H1 (cell line): ENCODE measurements around the gene NEO1. TPM values are rescaled to one million over a fixed set of nuclear protein-coding genes. Genes with fewer than 3 reads are reported as not detected.

ENCODE experiments used
- CTCF ChIA-PET: fragments of 300-600 bp; sonication (Branson Sonifier 250); formaldehyde crosslinking; loops from one replicate; lab custom pipeline; 2021; ENCODE audit not compliant: partially characterized antibody; lab: Charles Lee
- POLR2A ChIA-PET: fragments of 300-600 bp; sonication (Branson Sonifier 250); formaldehyde crosslinking; loops from one replicate; lab custom pipeline; 2021; ENCODE audit warnings: inconsistent platforms; ENCODE audit not compliant: partially characterized antibody; lab: Charles Lee
- DNase-seq, 2 experiments: peaks; one replicate each; pipeline versions ENCODE4 v3.0.0 to v3.0.0-alpha.2; 2010 to 2022; ENCODE audit warnings: low spot score in 2 of 2, low read depth in 1 of 2, mixed read lengths in 1 of 2
- FAIRE-seq: peaks from 2 replicates; lab custom pipeline; 2011; peaks lifted over from hg19 to GRCh38; lab: Jason Lieb, UNC
- H2AFZ ChIP-seq: 2 replicates; pipeline ENCODE4 v1.8.1; 2012; ENCODE audit warnings: low read length, inconsistent platforms
- H2AK5ac ChIP-seq: 2 replicates; pipeline ENCODE4 v1.6.1; 2013; ENCODE audit warnings: low read depth, low read length
- H2BK120ac ChIP-seq: replicated peaks from 2 replicates; pipeline ENCODE3; 2013; ENCODE audit warnings: low read depth, low read length, inconsistent platforms
- H2BK12ac ChIP-seq: 2 replicates; pipeline ENCODE4 v1.6.1; 2013; ENCODE audit warnings: low read depth, low read length
- H2BK15ac ChIP-seq: 2 replicates; pipeline ENCODE4 v1.6.1; 2013; ENCODE audit warnings: low read length
- H2BK20ac ChIP-seq: 2 replicates; pipeline ENCODE4 v1.6.1; 2013; ENCODE audit warnings: low read length
- H2BK5ac ChIP-seq: 2 replicates; pipeline ENCODE4 v1.6.1; 2013; ENCODE audit warnings: low read depth, low read length
- H3K14ac ChIP-seq: 2 replicates; pipeline ENCODE4 v1.6.1; 2013; ENCODE audit warnings: inconsistent platforms; ENCODE audit not compliant: insufficient read length
- H3K18ac ChIP-seq: 2 replicates; pipeline ENCODE4 v1.6.1; 2013; ENCODE audit warnings: low read length; ENCODE audit errors: extremely low read depth
- H3K23ac ChIP-seq: 2 replicates; pipeline ENCODE4 v1.6.1; 2013; ENCODE audit warnings: inconsistent platforms; ENCODE audit not compliant: insufficient read length
- H3K23me2 ChIP-seq: 2 replicates; pipeline ENCODE4 v1.6.1; 2013; ENCODE audit warnings: low read depth, low read length
- H3K27ac ChIP-seq: 2 replicates; pipeline ENCODE4 v1.6.1; 2011; ENCODE audit warnings: low read depth, low read length, inconsistent platforms
- H3K27me3 ChIP-seq, 4 experiments: replicated peaks in 1 of 4; 1 replicate in 1 of 4; 2 replicates in 3 of 4; pipeline versions ENCODE4 v1.6.1 to v1.8.1; 2011 to 2013; ENCODE audit warnings: low read length in 3 of 4, mild to moderate bottlenecking in 3 of 4, inconsistent platforms in 2 of 4, mixed read lengths in 2 of 4, moderate library complexity in 1 of 4; ENCODE audit not compliant: control insufficient read depth in 3 of 4, insufficient read depth in 3 of 4; ENCODE audit errors: extremely low read depth in 1 of 4
- H3K36me3 ChIP-seq, 4 experiments: 2 replicates each; pipeline versions ENCODE4 v1.6.1 to v1.8.1; 2011 to 2013; ENCODE audit warnings: mild to moderate bottlenecking in 4 of 4, low read length in 3 of 4, moderate library complexity in 2 of 4, control low read depth in 1 of 4, inconsistent platforms in 1 of 4; ENCODE audit not compliant: insufficient read depth in 4 of 4, control insufficient read depth in 2 of 4
- H3K4ac ChIP-seq: replicated peaks from 2 replicates; pipeline ENCODE3; 2013; ENCODE audit warnings: low read length, low read depth, mixed read lengths, inconsistent platforms; ENCODE audit not compliant: insufficient read length
- H3K4me1 ChIP-seq, 4 experiments: replicated peaks in 1 of 4; 1 replicate in 1 of 4; 2 replicates in 3 of 4; pipeline versions ENCODE4 v1.6.1 to v1.8.1; 2011 to 2013; ENCODE audit warnings: low read length in 3 of 4, inconsistent platforms in 2 of 4, mixed read lengths in 1 of 4; ENCODE audit not compliant: insufficient read depth in 4 of 4, control insufficient read depth in 3 of 4
- H3K4me2 ChIP-seq, 2 experiments: 2 replicates each; pipeline versions ENCODE4 v1.6.1 to v1.8.1; 2011 to 2013; ENCODE audit warnings: low read depth in 2 of 2, low read length in 2 of 2, control low read depth in 1 of 2, inconsistent platforms in 1 of 2, mild to moderate bottlenecking in 1 of 2; ENCODE audit not compliant: insufficient read depth in 1 of 2
- H3K4me3 ChIP-seq, 4 experiments: fragments of 200-600, 300-600 bp in 1 of 4; sonication (generic), shearing (Covaris generic), sonication (Bioruptor Twin) in 1 of 4; 2 replicates each; pipeline versions ENCODE4 v1.5.1 to v1.8.1; 2011 to 2016; ENCODE audit warnings: low read length in 4 of 4, low read depth in 3 of 4, control low read depth in 2 of 4, inconsistent platforms in 2 of 4, mild to moderate bottlenecking in 2 of 4, mixed read lengths in 1 of 4, moderate library complexity in 1 of 4; ENCODE audit not compliant: insufficient read depth in 2 of 4; ENCODE audit errors: extremely low read depth in 1 of 4
- H3K56ac ChIP-seq: replicated peaks from 2 replicates; pipeline ENCODE3; 2013; ENCODE audit warnings: low read depth, mild to moderate bottlenecking, mixed read lengths, low read length, inconsistent platforms; ENCODE audit not compliant: insufficient read length
- H3K79me1 ChIP-seq: 2 replicates; pipeline ENCODE4 v1.6.1; 2013; ENCODE audit warnings: low read depth, low read length, control low read depth
- H3K79me2 ChIP-seq, 2 experiments: 2 replicates each; pipeline versions ENCODE4 v1.6.1 to v1.8.1; 2012 to 2013; ENCODE audit warnings: low read length in 2 of 2, mild to moderate bottlenecking in 2 of 2, inconsistent platforms in 1 of 2; ENCODE audit not compliant: insufficient read depth in 2 of 2, control insufficient read depth in 1 of 2
- H3K9ac ChIP-seq, 4 experiments: replicated peaks in 1 of 4; 1 replicate in 1 of 4; 2 replicates in 3 of 4; pipeline versions ENCODE4 v1.6.1 to v1.8.1; 2011 to 2013; ENCODE audit warnings: low read depth in 3 of 4, low read length in 3 of 4, control low read depth in 2 of 4, mild to moderate bottlenecking in 2 of 4, moderate library complexity in 2 of 4, inconsistent platforms in 1 of 4; ENCODE audit errors: extremely low read depth in 1 of 4
- H3K9me3 ChIP-seq, 2 experiments: 2 replicates each; pipeline versions ENCODE4 v1.6.1 to v1.8.1; 2012 to 2013; ENCODE audit warnings: mild to moderate bottlenecking in 2 of 2, moderate library complexity in 2 of 2, control low read depth in 1 of 2, inconsistent platforms in 1 of 2, low read depth in 1 of 2, low read length in 1 of 2, mixed read lengths in 1 of 2; ENCODE audit not compliant: insufficient read depth in 2 of 2
- H4K20me1 ChIP-seq, 2 experiments: replicated peaks in 1 of 2; 2 replicates each; pipeline versions ENCODE3 to v1.8.1; 2011 to 2013; ENCODE audit warnings: inconsistent platforms in 2 of 2, low read length in 2 of 2, mild to moderate bottlenecking in 1 of 2; ENCODE audit not compliant: insufficient read depth in 2 of 2, control insufficient read depth in 1 of 2
- H4K5ac ChIP-seq: 2 replicates; pipeline ENCODE4 v1.6.1; 2013; ENCODE audit warnings: low read length, low read depth, mixed read lengths, inconsistent platforms; ENCODE audit not compliant: insufficient read length
- H4K8ac ChIP-seq: 2 replicates; pipeline ENCODE4 v1.8.0; 2013; ENCODE audit warnings: mild to moderate bottlenecking, moderate library complexity, low read length, inconsistent platforms; ENCODE audit not compliant: insufficient read depth; ENCODE audit errors: extremely low read depth
- H4K91ac ChIP-seq: replicated peaks from 2 replicates; pipeline ENCODE3; 2013; ENCODE audit warnings: low read length, mixed read lengths, inconsistent platforms; ENCODE audit not compliant: insufficient read length
- BCL11A ChIP-seq, 2 experiments: IDR thresholded peaks; one replicate each; pipeline ENCODE4 v1.6.1; 2011; ENCODE audit warnings: low read depth in 2 of 2, low read length in 2 of 2, mild to moderate bottlenecking in 2 of 2
- CREB1 ChIP-seq: IDR thresholded peaks from 2 replicates; pipeline ENCODE4 v1.6.1; 2012; ENCODE audit warnings: inconsistent platforms
- EGR1 ChIP-seq: IDR thresholded peaks from 2 replicates; pipeline ENCODE4 v1.6.1; 2011; ENCODE audit warnings: low read depth, low read length, borderline replicate concordance
- MAFK ChIP-seq: IDR thresholded peaks from 2 replicates; pipeline ENCODE4 v1.6.1; 2012; ENCODE audit warnings: low read depth, mild to moderate bottlenecking, improper control_type of control experiment, low read length
- NRF1 ChIP-seq: IDR thresholded peaks from 2 replicates; pipeline ENCODE4 v1.6.1; 2011; ENCODE audit warnings: mild to moderate bottlenecking, low read depth, low read length, improper control_type of control experiment
- RNF2 ChIP-seq: fragments of 200-900, 300-1000 bp; sonication (generic); IDR thresholded peaks from 2 replicates; pipeline ENCODE4 v1.7.1; 2016; ENCODE audit warnings: borderline replicate concordance, low read depth, mild to moderate bottlenecking, antibody characterized with exemption, low read length; ENCODE audit not compliant: poor library complexity, severe bottlenecking; ENCODE audit errors: missing control alignments
- WGBS, 2 experiments: shearing (Covaris generic) in 1 of 2; methylation state at CpG; one replicate each; pipeline versions ENCODE4 v1.1.6 to v1.1.7; 2013 to 2015; ENCODE audit warnings: low lambda C conversion rate in 2 of 2, mixed read lengths in 2 of 2, inconsistent platforms in 1 of 2, low coverage in 1 of 2, missing lambda C conversion rate in 1 of 2; ENCODE audit not compliant: insufficient replicate concordance in 2 of 2, insufficient coverage in 1 of 2, insufficient read length in 1 of 2; ENCODE audit errors: extremely low coverage in 1 of 2, missing lambda C conversion rate in 1 of 2; 5-methylcytosine and 5-hydroxymethylcytosine counted together
- polyA plus RNA-seq, 7 experiments: library from polyadenylated mRNA; depleted of rRNA in 3 of 7; stranded (reverse) in 5 of 7; unstranded in 2 of 7; fragments of >200 nt in 5 of 7; fragments of 200-250 nt in 2 of 7; gene quantifications; 1 replicate in 5 of 7; 2 replicates in 1 of 7; 4 replicates in 1 of 7; pipeline versions ENCODE4 v1.2.1 to v1.2.3, GENCODE V29; 2011 to 2013; ENCODE audit warnings: missing spikeins in 2 of 7, mixed read lengths in 2 of 7
- total RNA-seq: library from RNA; stranded (reverse); fragmentation: NEBNext Ultra II Directional; extraction: Animal tissue kit (Norgen Biotek cat#: 25700); gene quantifications from 2 replicates; pipeline ENCODE4 v1.2.1, GENCODE V29; 2021

NEO1 gene
- total and polyA plus RNA-seq, 2 of the 8 experiments (the other 6 are each of a cell fraction or from before 2014, with no cell fraction given) = 36.0 to 51.0 TPM

- DNase-seq (no peak), FAIRE-seq (peak; percentile 72)
- ChIA-PET POLR2A (interaction anchor here (0.7 kb wide), 1 partner anchor 256 kb away, joined by 3 read pairs; no protein-coding TSS in a partner anchor), CTCF (no interaction called here)
- H2BK120ac ChIP-seq = no peak overlapping the region
- H3K14ac ChIP-seq = no peak overlapping the region
- no peak overlapping the region for H3K23ac ChIP-seq
- WGBS, 2 experiments = 69% methylated on average over 4 of the region's 4 CpGs; no CpG with 5 or more reads in 1 of the 2 experiments
- H2BK12ac ChIP-seq = no peak overlapping the region
- no peak overlapping the region; a peak in 1 of 4 replicates for H3K4me2 ChIP-seq
- H3K79me2 ChIP-seq = peaks cover 0 to 29% of the 10 kb centered on the region in 2 experiments; a peak in 1 of 4 replicates
- H3K27ac ChIP-seq = no peak overlapping the region
- H4K20me1 ChIP-seq = peaks cover 0 to 2% of the 10 kb centered on the region in 2 experiments
- no peak overlapping the region for H4K5ac ChIP-seq
- H3K56ac ChIP-seq = no peak overlapping the region
- H3K36me3 ChIP-seq = no peaks in the 10 kb centered on the region
- TF ChIP-seq NRF1 (no peak), BCL11A (IDR thresholded peaks at IDR 0.05; ENCODE audit: low read depth in 2 of 2, low read length in 2 of 2) (no peak), RNF2 (no peak), EGR1 (no peak), CREB1 (no peak), MAFK (no peak)
- no peak overlapping the region for H4K91ac ChIP-seq
- no peak overlapping the region for H2BK15ac ChIP-seq
- no peak overlapping the region for H4K8ac ChIP-seq
- H3K79me1 ChIP-seq = no peaks in the 10 kb centered on the region; the same call in 1 of the 2 replicates
- no peak overlapping the region for H2AFZ ChIP-seq
- H3K9ac ChIP-seq = no peak overlapping the region
- no peak overlapping the region for H2BK5ac ChIP-seq
- H3K9me3 ChIP-seq = no peaks in the 10 kb centered on the region
- H3K23me2 ChIP-seq = no peaks in the 10 kb centered on the region
- no peak overlapping the region for H2AK5ac ChIP-seq
- no peak overlapping the region for H3K18ac ChIP-seq
- H3K4me1 ChIP-seq = peaks cover 0 to 3% (median 0%) of the 10 kb centered on the region in 4 experiments; a peak in 1 of 7 replicates
- H3K4ac ChIP-seq = no peak overlapping the region
- H3K27me3 ChIP-seq = no peaks in the 10 kb centered on the region
- no peak overlapping the region for H3K4me3 ChIP-seq
- H2BK20ac ChIP-seq = no peak overlapping the region
Observed at GRCh38 chr15:73108676-73109075, 56.4 kb downstream of the NEO1 start.
